Measurements from ENCODE around the gene PMEPA1. TPM values are rescaled to one million over a fixed set of nuclear protein-coding genes. Genes with fewer than 3 reads are reported as not detected.

PMEPA1 gene
- total and polyA plus RNA-seq, 4 donors: 0.61 to 1.5 (median 1.1) TPM

GRCh38 chr20:57723816-57724215, 14.0 kb upstream of the PMEPA1 start:
- H3K36me3 ChIP-seq (ENCODE audit: control insufficient read depth in 4 of 4, insufficient read depth in 3 of 4, low read depth in 1 of 4, low read length in 3 of 4): no peaks in the 10 kb centered on the region

More at GRCh38 chr20:57723816-57724215, 14.0 kb upstream of the PMEPA1 start:
- Histone ChIP-seq H3K4me1 (ENCODE audit: control insufficient read depth in 4 of 4, insufficient read depth in 4 of 4, low read length in 3 of 4) (peaks cover 0 to 1% (median under 1%) of the 10 kb centered on the region in 4 donors), H3K9ac (ENCODE audit: low read depth in 1 of 2, low read length in 2 of 2) (no peak overlapping the region), H3K27me3 (ENCODE audit: control insufficient read depth in 4 of 4, insufficient read depth in 4 of 4, low read length in 3 of 4) (peaks cover 0 to 8% (median 4%) of the 10 kb centered on the region in 4 donors), H3K27ac (ENCODE audit: low read depth in 1 of 2, low read length in 2 of 2) (no peak overlapping the region), H3K4me3 (ENCODE audit: low read depth in 1 of 3, low read length in 3 of 3) (no peak overlapping the region), H3K9me3 (ENCODE audit: control insufficient read depth in 4 of 4, low read length in 3 of 4) (no peaks in the 10 kb centered on the region)
- no peak for DNase-seq (ENCODE audit: low spot score)
- TF ChIP-seq HNF4G (IDR thresholded peaks at IDR 0.05) (no peak), GABPA (IDR thresholded peaks at IDR 0.05 in 1 of 2, conservative IDR thresholded peaks at IDR 0.05 in 1 of 2) (no peak), HNF4A (conservative IDR thresholded peaks at IDR 0.05) (no peak), RAD21 (IDR thresholded peaks at IDR 0.05) (no peak), RXRA (IDR thresholded peaks at IDR 0.05) (no peak), ATF3 (IDR thresholded peaks at IDR 0.05) (no peak), YY1 (IDR thresholded peaks at IDR 0.05) (no peak), CTCF (IDR thresholded peaks at IDR 0.05; ENCODE audit: low read depth, low read length, missing input control) (no peak), EGR1 (IDR thresholded peaks at IDR 0.05; ENCODE audit: low read depth in 2 of 2) (no peak), FOXA1 (IDR thresholded peaks at IDR 0.05) (no peak), ZBTB33 (IDR thresholded peaks at IDR 0.05) (no peak), MAX (IDR thresholded peaks at IDR 0.05) (no peak), FOXA2 (IDR thresholded peaks at IDR 0.05) (no peak), TAF1 (conservative IDR thresholded peaks at IDR 0.05) (no peak), NR2F2 (IDR thresholded peaks at IDR 0.05) (no peak), SP1 (IDR thresholded peaks at IDR 0.05) (no peak), REST (IDR thresholded peaks at IDR 0.05) (no peak), JUND (IDR thresholded peaks at IDR 0.05) (no peak)
- 75% methylated on average over 7 of the region's 7 CpGs for WGBS
